B cell (primary cell): Measurements from ENCODE around the gene CDC25B. TPM values are rescaled to one million over a fixed set of nuclear protein-coding genes. Genes with fewer than 3 reads are reported as not detected.
A peak's percentile ranks its signal among the peaks of the same experiment; 100 is the strongest.

Experiments used
- ATAC-seq: fragments of 200-7000 bp; cut with Tn5 transposase; one replicate; pipeline ENCODE4 v1.10.0; 2021; ENCODE audit warnings: low read depth, mild to moderate bottlenecking, moderate number of reproducible peaks, moderate library complexity
- CTCF ChIA-PET: fragments of 350-600 bp; sonication (Branson Sonifier 250); formaldehyde crosslinking; loops from one replicate; lab custom pipeline; 2021; ENCODE audit warnings: antibody characterized with exemption, inconsistent platforms; lab: Charles Lee
- POLR2A ChIA-PET: fragments of 350-600 bp; sonication (Branson Sonifier 250); formaldehyde crosslinking; loops from one replicate; lab custom pipeline; 2021; ENCODE audit warnings: antibody characterized with exemption; lab: Charles Lee
- DNase-seq: peaks from one replicate; pipeline ENCODE4 v3.0.0; 2013
- H2AFZ ChIP-seq: 2 replicates; pipeline ENCODE4 v1.6.1; 2012; ENCODE audit warnings: mild to moderate bottlenecking, low read depth, low read length; ENCODE audit not compliant: insufficient read depth, poor library complexity, severe bottlenecking
- H3K27ac ChIP-seq, 2 donors: 1 replicate in 1 of 2; 2 replicates in 1 of 2; pipeline ENCODE4 v1.5.1; 2012 to 2013; ENCODE audit warnings: low read length in 2 of 2, mild to moderate bottlenecking in 2 of 2, moderate library complexity in 1 of 2
- H3K27me3 ChIP-seq, 4 experiments: fragments of 200-600 bp in 1 of 4; sonication (generic) in 1 of 4; replicated peaks in 1 of 4; 1 replicate in 2 of 4; 2 replicates in 2 of 4; pipeline versions ENCODE4 v1.6.1 to v1.7.0; 2013 to 2016; ENCODE audit warnings: low read length in 3 of 4, mild to moderate bottlenecking in 2 of 4, mixed read lengths in 1 of 4, moderate library complexity in 1 of 4; ENCODE audit not compliant: insufficient read depth in 4 of 4, control insufficient read depth in 3 of 4; ENCODE audit errors: control extremely low read depth in 1 of 4
- H3K36me3 ChIP-seq, 2 experiments: replicated peaks in 1 of 2; 1 replicate in 1 of 2; 2 replicates in 1 of 2; pipeline versions ENCODE4 v1.6.1 to v1.7.1; 2013; ENCODE audit warnings: low read length in 1 of 2; ENCODE audit not compliant: insufficient read depth in 2 of 2, control insufficient read depth in 1 of 2; ENCODE audit errors: control extremely low read depth in 1 of 2, extremely low read depth in 1 of 2
- H3K4me1 ChIP-seq, 2 donors: fragments of 200-600 bp in 1 of 2; sonication (generic) in 1 of 2; 1 replicate in 1 of 2; 2 replicates in 1 of 2; pipeline versions ENCODE4 v1.5.1 to v1.6.1; 2013 to 2017; ENCODE audit warnings: low read length in 2 of 2; ENCODE audit not compliant: control insufficient read depth in 2 of 2, insufficient read depth in 2 of 2
- H3K4me2 ChIP-seq: replicated peaks from 2 replicates; pipeline ENCODE3; 2012; ENCODE audit warnings: mild to moderate bottlenecking, low read depth, low read length; ENCODE audit not compliant: poor library complexity, severe bottlenecking
- H3K4me3 ChIP-seq, 5 experiments: fragments of 200-600 bp in 1 of 5; sonication (generic) in 1 of 5; 1 replicate in 3 of 5; 2 replicates in 2 of 5; pipeline versions ENCODE4 v1.5.1 to v1.7.0; 2011 to 2016; ENCODE audit warnings: low read length in 4 of 5, mild to moderate bottlenecking in 4 of 5, low read depth in 2 of 5, control low read depth in 1 of 5, moderate library complexity in 1 of 5; ENCODE audit not compliant: insufficient read depth in 1 of 5; ENCODE audit errors: control extremely low read depth in 1 of 5, extremely low read depth in 1 of 5
- H3K79me2 ChIP-seq: fragments of 200-600 bp; sonication (generic); one replicate; pipeline ENCODE4 v1.6.0; 2016; ENCODE audit warnings: low read length; ENCODE audit not compliant: control insufficient read depth, insufficient read depth
- H3K9ac ChIP-seq: fragments of 200-600 bp; sonication (generic); 2 replicates; pipeline ENCODE4 v1.6.1; 2017; ENCODE audit warnings: mild to moderate bottlenecking, low read length, moderate library complexity
- H3K9me3 ChIP-seq, 3 donors: one replicate each; pipeline versions ENCODE4 v1.6.1 to v1.7.1; 2013; ENCODE audit warnings: low read length in 2 of 3; ENCODE audit not compliant: control insufficient read depth in 2 of 3, insufficient read depth in 1 of 3; ENCODE audit errors: control extremely low read depth in 1 of 3
- H4K20me1 ChIP-seq: 2 replicates; pipeline ENCODE4 v1.6.0; 2012; ENCODE audit warnings: mild to moderate bottlenecking, low read length; ENCODE audit not compliant: insufficient read depth, control insufficient read depth, poor library complexity, severe bottlenecking
- H3K27ac Mint-ChIP-seq: one replicate; pipeline ENCODE4 v1.8.0; 2021; ENCODE audit warnings: mixed read lengths
- H3K27me3 Mint-ChIP-seq: one replicate; pipeline ENCODE4 v1.8.0; 2021; ENCODE audit warnings: mixed read lengths
- H3K4me1 Mint-ChIP-seq: one replicate; pipeline ENCODE4 v1.8.0; 2021; ENCODE audit warnings: mixed read lengths
- H3K4me3 Mint-ChIP-seq: one replicate; pipeline ENCODE4 v1.8.0; 2021; ENCODE audit warnings: mixed read lengths
- H3K9me3 Mint-ChIP-seq: one replicate; pipeline ENCODE4 v1.8.0; 2022; ENCODE audit warnings: mixed read lengths; ENCODE audit not compliant: insufficient read depth
- CTCF ChIP-seq: fragments of 200-600 bp; IDR thresholded peaks from one replicate; pipeline ENCODE4 v1.8.0; 2022; ENCODE audit warnings: antibody characterized with exemption, mild to moderate bottlenecking
- EZH2 ChIP-seq: IDR thresholded peaks from 2 replicates; pipeline ENCODE4 v1.6.1; 2012; ENCODE audit warnings: borderline replicate concordance, low read depth, mild to moderate bottlenecking, moderate library complexity, low read length; ENCODE audit not compliant: insufficient read depth, poor library complexity, severe bottlenecking
- WGBS: methylation state at CpG from one replicate; pipeline ENCODE4 v1.1.5; 2013; ENCODE audit warnings: missing lambda C conversion rate; ENCODE audit not compliant: insufficient coverage; 5-methylcytosine and 5-hydroxymethylcytosine counted together
- intact Hi-C: fragments of 100-400 bp; cut with micrococcal nuclease; formaldehyde crosslinking; loops from one replicate; pipeline ENCODE4 v1.10.0; 2022
- polyA plus RNA-seq: library from polyadenylated mRNA; depleted of rRNA; stranded (reverse); fragments of >200 nt; gene quantifications from 2 replicates; pipeline ENCODE4 v1.2.3, GENCODE V29; 2012
- total RNA-seq, 2 donors: library from RNA; stranded (reverse); fragments of 120-200 nt in 1 of 2; gene quantifications; 1 replicate in 1 of 2; 2 replicates in 1 of 2; pipeline versions ENCODE4 v1.2.3 to v1.2.4, GENCODE V29; 2013 to 2022

Gene CDC25B
- total and polyA plus RNA-seq, 2 donors (not counting 1 experiment from before 2014, with no cell fraction given) = 72.3 to 114 TPM

- CTCF ChIA-PET = interaction anchor here (1.2 to 2.7 kb wide), 2 partner anchors 13 to 53 kb away, joined by 3 to 13 read pairs; no protein-coding TSS in a partner anchor
These were observed 5.7 kb downstream of the CDC25B start for GRCh38 chr20:3801846-3802245.

More at GRCh38 chr20:3801846-3802245, 5.7 kb downstream of the CDC25B start:
- Histone ChIP-seq H3K79me2 (peaks cover 42% of the 10 kb centered on the region), H2AFZ (no peak overlapping the region), H3K27ac (peak overlapping the region in 1 of 2 donors; percentile 85), H3K36me3 (peaks cover 0 to 62% of the 10 kb centered on the region in 2 experiments), H4K20me1 (peaks cover 4% of the 10 kb centered on the region), H3K4me3 (no peak overlapping the region), H3K9ac (no peak overlapping the region), H3K27me3 (no peaks in the 10 kb centered on the region), H3K9me3 (no peaks in the 10 kb centered on the region), H3K4me2 (no peak overlapping the region), H3K4me1 (peaks cover 46 to 62% of the 10 kb centered on the region in 2 donors)
- H3K27ac Mint-ChIP-seq = peak overlapping the region; percentile 32
- H3K9me3 Mint-ChIP-seq = no peaks in the 10 kb centered on the region
- intact Hi-C loops = no loop called here
- POLR2A ChIA-PET = no interaction called here
- H3K4me3 Mint-ChIP-seq = no peak overlapping the region
- ATAC-seq = no peak
- no peaks in the 10 kb centered on the region for H3K27me3 Mint-ChIP-seq
- no peak for TF ChIP-seq EZH2
- no peak for TF ChIP-seq CTCF
- no peak for DNase-seq
- H3K4me1 Mint-ChIP-seq = peaks cover 63% of the 10 kb centered on the region
- WGBS = 99% methylated on average over 13 of the region's 13 CpGs
